ENCODE measurements around the gene STK35. TPM values are rescaled to one million over a fixed set of nuclear protein-coding genes. Genes with fewer than 3 reads are reported as not detected.
"Not testable (repeated sequence)": the region's sequence is repeated elsewhere in the genome, so short reads cannot be mapped to it uniquely, and the experiment has no call there.

STK35 gene
- total RNA-seq, 1 donor from 2014 or later, result 21.2 TPM

GRCh38 chr20:2183381-2183780, 81.8 kb downstream of the STK35 start:
- no peak for DNase-seq (ENCODE audit: low spot score)

- not testable (repeated sequence) for DNase-seq (ENCODE audit: low spot score)
Observed at GRCh38 chr20:2184933-2185332, 83.3 kb downstream of the STK35 start.

- DNase-seq (ENCODE audit: low spot score), result peak; percentile 23
Observed at GRCh38 chr20:2195614-2196013, 94.0 kb downstream of the STK35 start.

GRCh38 chr20:2197166-2197565, 95.5 kb downstream of the STK35 start:
- peak; percentile 8 for DNase-seq (ENCODE audit: low spot score)

Other genes with a start within 250 kb of the STK35 start
- gene SIRPA, start 206.4 kb upstream of the STK35 start, total RNA-seq, result 14.5 TPM
- gene PDYN, start 107.8 kb upstream of the STK35 start, total RNA-seq, result not detected
- gene TGM3, start 194.2 kb downstream of the STK35 start, total RNA-seq, result not detected